Trophoblast cell (in vitro differentiated cells and primary cell): ENCODE measurements around the gene LIPK.
A peak's percentile ranks its signal among the peaks of the same experiment; 100 is the strongest.

Experiments
- DNase-seq, 2 donors: peaks; one replicate each; pipeline ENCODE4 v3.0.0-alpha.2; 2016
- H2AFZ ChIP-seq: 2 replicates; pipeline ENCODE4 v1.6.1; 2013; ENCODE audit warnings: low read length, moderate library complexity, mild to moderate bottlenecking; ENCODE audit not compliant: insufficient read depth, poor library complexity
- H2AK5ac ChIP-seq: 2 replicates; pipeline ENCODE4 v1.6.1; 2013; ENCODE audit warnings: mild to moderate bottlenecking, low read length
- H2BK120ac ChIP-seq: 2 replicates; pipeline ENCODE4 v1.6.1; 2013; ENCODE audit warnings: low read length, mild to moderate bottlenecking, moderate library complexity; ENCODE audit not compliant: insufficient read depth, poor library complexity
- H2BK12ac ChIP-seq: 2 replicates; pipeline ENCODE4 v1.6.1; 2013; ENCODE audit warnings: mild to moderate bottlenecking, low read length, moderate library complexity
- H2BK5ac ChIP-seq: 2 replicates; pipeline ENCODE4 v1.6.1; 2013; ENCODE audit warnings: low read length, low read depth, moderate library complexity, mild to moderate bottlenecking; ENCODE audit not compliant: poor library complexity
- H3K14ac ChIP-seq: 2 replicates; pipeline ENCODE4 v1.6.1; 2013; ENCODE audit warnings: mild to moderate bottlenecking, low read length
- H3K18ac ChIP-seq: 2 replicates; pipeline ENCODE4 v1.6.1; 2013; ENCODE audit warnings: mild to moderate bottlenecking, low read length
- H3K23ac ChIP-seq: 2 replicates; pipeline ENCODE4 v1.6.1; 2013; ENCODE audit warnings: low read length
- H3K27ac ChIP-seq: 2 replicates; pipeline ENCODE4 v1.5.1; 2013; ENCODE audit warnings: low read depth, mild to moderate bottlenecking, inconsistent platforms, low read length, moderate library complexity
- H3K27me3 ChIP-seq: 2 replicates; pipeline ENCODE4 v1.6.1; 2013; ENCODE audit warnings: inconsistent platforms, mild to moderate bottlenecking, low read length, moderate library complexity; ENCODE audit not compliant: insufficient read depth
- H3K36me3 ChIP-seq, 2 experiments: 1 replicate in 1 of 2; 2 replicates in 1 of 2; pipeline ENCODE4 v1.6.1; 2013; ENCODE audit warnings: low read length in 2 of 2, mild to moderate bottlenecking in 2 of 2, moderate library complexity in 1 of 2; ENCODE audit not compliant: insufficient read depth in 2 of 2, control insufficient read depth in 1 of 2
- H3K4ac ChIP-seq: 2 replicates; pipeline ENCODE4 v1.6.1; 2013; ENCODE audit warnings: low read depth, mild to moderate bottlenecking, low read length, moderate library complexity
- H3K4me1 ChIP-seq, 2 experiments: 1 replicate in 1 of 2; 2 replicates in 1 of 2; pipeline ENCODE4 v1.6.1; 2013; ENCODE audit warnings: low read length in 2 of 2, mild to moderate bottlenecking in 2 of 2, moderate library complexity in 1 of 2; ENCODE audit not compliant: insufficient read depth in 2 of 2, control insufficient read depth in 1 of 2
- H3K4me2 ChIP-seq: 2 replicates; pipeline ENCODE4 v1.6.1; 2013; ENCODE audit warnings: inconsistent platforms, mild to moderate bottlenecking, low read length, moderate library complexity
- H3K4me3 ChIP-seq: 2 replicates; pipeline ENCODE4 v1.5.1; 2013; ENCODE audit warnings: mild to moderate bottlenecking, low read depth, low read length, inconsistent platforms
- H3K79me1 ChIP-seq: one replicate; pipeline ENCODE4 v1.6.1; 2013; ENCODE audit warnings: low read length
- H3K79me2 ChIP-seq: 2 replicates; pipeline ENCODE4 v1.6.1; 2013; ENCODE audit warnings: low read length, mild to moderate bottlenecking; ENCODE audit not compliant: control insufficient read depth, insufficient read depth, poor library complexity
- H3K9ac ChIP-seq: 2 replicates; pipeline ENCODE4 v1.6.1; 2013; ENCODE audit warnings: mild to moderate bottlenecking, low read length
- H3K9me3 ChIP-seq: 2 replicates; pipeline ENCODE4 v1.6.1; 2013; ENCODE audit warnings: low read depth, mild to moderate bottlenecking, control low read depth, inconsistent platforms, low read length; ENCODE audit not compliant: insufficient read depth
- H4K12ac ChIP-seq: 2 replicates; pipeline ENCODE4 v1.6.1; 2013; ENCODE audit warnings: low read depth, mild to moderate bottlenecking, low read length, moderate library complexity
- H4K8ac ChIP-seq: 2 replicates; pipeline ENCODE4 v1.6.1; 2013; ENCODE audit warnings: low read depth, mild to moderate bottlenecking, low read length, moderate library complexity
- H4K91ac ChIP-seq: one replicate; pipeline ENCODE4 v1.6.1; 2013; ENCODE audit warnings: low read depth, mild to moderate bottlenecking, low read length, moderate library complexity
- WGBS: extraction: QIAGEN DNeasy Blood & Tissue Kit; methylation state at CpG from one replicate; pipeline ENCODE4 v1.1.7; 2013; ENCODE audit warnings: missing lambda C conversion rate; ENCODE audit not compliant: insufficient read length, insufficient coverage; ENCODE audit errors: extremely low coverage; 5-methylcytosine and 5-hydroxymethylcytosine counted together

The LIPK gene

GRCh38 chr10:88782222-88782621, 76.2 kb downstream of the LIPK start:
- H2BK120ac ChIP-seq = no peak overlapping the region
- H3K79me1 ChIP-seq = no peaks in the 10 kb centered on the region
- no peaks in the 10 kb centered on the region for H3K9me3 ChIP-seq
- no peak overlapping the region for H2AFZ ChIP-seq
- no peak overlapping the region for H2BK12ac ChIP-seq
- no peak overlapping the region for H3K4me3 ChIP-seq
- DNase-seq = no peak
- H3K27ac ChIP-seq = no peak overlapping the region
- no peak overlapping the region for H3K23ac ChIP-seq
- no peak overlapping the region for H2AK5ac ChIP-seq
- no peaks in the 10 kb centered on the region for H3K36me3 ChIP-seq
- no peak overlapping the region for H4K12ac ChIP-seq
- no peaks in the 10 kb centered on the region for H3K27me3 ChIP-seq
- no peak overlapping the region for H3K9ac ChIP-seq
- H3K18ac ChIP-seq = no peak overlapping the region
- peaks cover 0 to 1% of the 10 kb centered on the region in 2 experiments for H3K4me1 ChIP-seq
- no peak overlapping the region for H3K4me2 ChIP-seq
- H3K79me2 ChIP-seq = no peaks in the 10 kb centered on the region
- H2BK5ac ChIP-seq = no peak overlapping the region
- H4K91ac ChIP-seq = no peak overlapping the region
- H3K4ac ChIP-seq = no peak overlapping the region
- H4K8ac ChIP-seq = no peak overlapping the region
- H3K14ac ChIP-seq = no peak overlapping the region
- no CpG with 5 or more reads among the region's 3 CpGs for WGBS

GRCh38 chr10:88783724-88784123, 77.7 kb downstream of the LIPK start:
- no peaks in the 10 kb centered on the region for H3K79me1 ChIP-seq
- H2AFZ ChIP-seq = no peak overlapping the region
- no peak overlapping the region for H3K4me2 ChIP-seq
- H2AK5ac ChIP-seq = no peak overlapping the region
- WGBS = no CpG with 5 or more reads among the region's 3 CpGs
- no peak overlapping the region for H3K27ac ChIP-seq
- no peaks in the 10 kb centered on the region for H3K27me3 ChIP-seq
- H3K4ac ChIP-seq = no peak overlapping the region
- H3K9me3 ChIP-seq = no peaks in the 10 kb centered on the region
- no peak overlapping the region for H3K18ac ChIP-seq
- no peaks in the 10 kb centered on the region for H3K79me2 ChIP-seq
- H2BK5ac ChIP-seq = no peak overlapping the region
- H4K12ac ChIP-seq = no peak overlapping the region
- DNase-seq = no peak
- no peak overlapping the region for H4K91ac ChIP-seq
- no peak overlapping the region for H3K23ac ChIP-seq
- H4K8ac ChIP-seq = no peak overlapping the region
- no peaks in the 10 kb centered on the region for H3K36me3 ChIP-seq
- H3K4me1 ChIP-seq = peaks cover 0 to 1% of the 10 kb centered on the region in 2 experiments
- no peak overlapping the region for H3K14ac ChIP-seq
- no peak overlapping the region for H3K4me3 ChIP-seq
- H2BK120ac ChIP-seq = no peak overlapping the region
- H3K9ac ChIP-seq = no peak overlapping the region
- H2BK12ac ChIP-seq = no peak overlapping the region

- Histone ChIP-seq H3K18ac (no peak overlapping the region), H3K4ac (no peak overlapping the region), H3K36me3 (no peaks in the 10 kb centered on the region), H3K9ac (no peak overlapping the region), H3K14ac (no peak overlapping the region), H3K4me2 (no peak overlapping the region), H2BK5ac (no peak overlapping the region), H3K4me1 (peaks cover 0 to 1% of the 10 kb centered on the region in 2 experiments), H4K8ac (no peak overlapping the region), H3K79me2 (no peaks in the 10 kb centered on the region), H3K9me3 (no peaks in the 10 kb centered on the region), H4K12ac (no peak overlapping the region), H3K79me1 (no peaks in the 10 kb centered on the region), H3K27ac (no peak overlapping the region), H3K23ac (no peak overlapping the region), H4K91ac (no peak overlapping the region), H2AK5ac (no peak overlapping the region), H2BK12ac (no peak overlapping the region), H3K4me3 (no peak overlapping the region), H2BK120ac (no peak overlapping the region), H2AFZ (no peak overlapping the region), H3K27me3 (no peaks in the 10 kb centered on the region)
- DNase-seq = peak; percentile 83 to 98
- WGBS = no CpG with 5 or more reads among the region's 10 CpGs
Observed at GRCh38 chr10:88786032-88786770, 80.2 kb downstream of the LIPK start.

GRCh38 chr10:88787463-88787862, 81.4 kb downstream of the LIPK start:
- WGBS = no CpG with 5 or more reads among the region's 5 CpGs
- H2AFZ ChIP-seq = no peak overlapping the region
- no peak overlapping the region for H2AK5ac ChIP-seq

More at GRCh38 chr10:88787463-88787862, 81.4 kb downstream of the LIPK start:
- Histone ChIP-seq H3K4me3 (no peak overlapping the region), H3K27ac (no peak overlapping the region), H3K9me3 (no peaks in the 10 kb centered on the region), H3K14ac (no peak overlapping the region), H3K79me1 (no peaks in the 10 kb centered on the region), H3K4ac (no peak overlapping the region), H4K91ac (no peak overlapping the region), H3K36me3 (no peaks in the 10 kb centered on the region), H3K18ac (no peak overlapping the region), H3K27me3 (no peaks in the 10 kb centered on the region), H3K4me1 (peaks cover 0 to 1% of the 10 kb centered on the region in 2 experiments), H3K23ac (no peak overlapping the region), H4K8ac (no peak overlapping the region), H3K9ac (no peak overlapping the region), H2BK12ac (no peak overlapping the region), H3K4me2 (no peak overlapping the region), H2BK5ac (no peak overlapping the region), H2BK120ac (no peak overlapping the region), H4K12ac (no peak overlapping the region), H3K79me2 (no peaks in the 10 kb centered on the region)
- no peak for DNase-seq
